Right forelimb (tissue), 1 donor: ENCODE measurements around the gene TMEM94.
A peak's percentile ranks its signal among the peaks of the same experiment; 100 is the strongest.
"Not testable (repeated sequence)": the region's sequence is repeated elsewhere in the genome, so short reads cannot be mapped to it uniquely, and the experiment has no call there.

Experiments
- DNase-seq: peaks from one replicate; pipeline ENCODE4 v3.0.0-alpha.2; 2018

The TMEM94 gene

GRCh38 chr17:75513641-75514000 lies 57.2 kb downstream of the TMEM94 start:
- no peak for DNase-seq

GRCh38 chr17:75514299-75514918 lies 58.0 kb downstream of the TMEM94 start:
- DNase-seq, result no peak

DNA sequence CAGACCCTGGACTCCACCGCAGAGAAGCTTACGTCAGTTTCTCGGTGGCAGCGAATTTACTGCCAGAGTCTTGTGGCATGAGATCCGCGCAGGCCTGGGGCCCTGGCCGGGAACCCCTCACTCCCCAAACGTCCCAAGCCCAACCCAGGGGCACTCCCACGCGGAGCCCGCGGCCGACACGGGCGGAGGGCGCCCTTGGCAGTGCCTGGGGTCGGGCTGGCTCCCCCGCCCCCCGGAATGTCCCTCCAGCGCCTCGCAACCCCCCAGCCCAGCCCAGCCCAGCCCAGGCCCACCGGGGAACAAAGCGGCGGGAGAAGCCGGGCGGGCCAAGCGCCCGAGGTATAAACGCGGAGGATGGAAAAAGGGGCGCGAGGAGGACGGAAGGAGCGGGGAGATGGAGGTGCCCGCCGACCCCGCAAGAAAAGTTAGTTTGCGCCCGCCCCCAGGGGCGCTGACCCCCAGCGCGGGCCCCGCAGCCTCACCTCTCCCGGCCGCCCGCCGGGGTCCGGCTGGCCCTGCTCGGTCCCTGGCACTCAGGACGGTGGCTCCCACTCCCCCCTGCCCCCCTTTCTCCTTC lies 58.6 kb downstream of the TMEM94 start:
- no peak for DNase-seq

GRCh38 chr17:75515496-75516254 lies 59.2 kb downstream of the TMEM94 start, which contains the start of gene CASKIN2:
Gene CASKIN2 (minus strand): TSS chr17:75515537. CDS start chr17:75513804, 1,733 bp downstream.
- peak; percentile 99 for DNase-seq

DNA sequence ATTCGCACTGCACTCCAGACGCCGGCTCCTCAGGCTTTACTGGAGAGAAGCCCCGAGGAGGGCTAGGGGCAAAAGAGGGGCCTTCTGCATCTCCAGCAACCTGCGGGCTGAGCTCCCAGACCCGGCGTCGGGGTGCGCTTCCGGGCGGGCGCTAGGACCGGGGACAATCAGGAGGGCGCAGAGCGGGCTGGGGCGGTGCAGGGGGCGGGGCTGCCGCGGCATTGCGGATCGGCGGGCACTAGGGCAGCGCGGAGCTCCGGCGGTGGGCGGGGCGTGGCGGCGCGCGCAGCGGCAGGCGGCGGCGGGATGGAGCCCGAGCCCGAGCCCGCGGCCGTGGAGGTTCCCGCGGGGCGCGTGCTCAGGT lies 59.8 kb downstream of the TMEM94 start, which contains the start of gene TSEN54:
Gene TSEN54 (plus strand): TSS at position 274 of the 364 bp plus-strand sequence. CDS start 33 bp downstream, at position 307.
- DNase-seq, result peak; percentile 96

GRCh38 chr17:75516619-75517296 lies 60.3 kb downstream of the TMEM94 start:
- DNase-seq, result no peak

- DNase-seq, result no peak
These were observed 60.9 kb downstream of the TMEM94 start for GRCh38 chr17:75517297-75517865.

GRCh38 chr17:75518201-75518600 lies 61.8 kb downstream of the TMEM94 start:
- DNase-seq, result no peak

- DNase-seq, result no peak
These were observed 62.6 kb downstream of the TMEM94 start for GRCh38 chr17:75518983-75519537.

- DNase-seq, result not testable (repeated sequence)
These were observed 64.0 kb downstream of the TMEM94 start for GRCh38 chr17:75520413-75520812.

DNA sequence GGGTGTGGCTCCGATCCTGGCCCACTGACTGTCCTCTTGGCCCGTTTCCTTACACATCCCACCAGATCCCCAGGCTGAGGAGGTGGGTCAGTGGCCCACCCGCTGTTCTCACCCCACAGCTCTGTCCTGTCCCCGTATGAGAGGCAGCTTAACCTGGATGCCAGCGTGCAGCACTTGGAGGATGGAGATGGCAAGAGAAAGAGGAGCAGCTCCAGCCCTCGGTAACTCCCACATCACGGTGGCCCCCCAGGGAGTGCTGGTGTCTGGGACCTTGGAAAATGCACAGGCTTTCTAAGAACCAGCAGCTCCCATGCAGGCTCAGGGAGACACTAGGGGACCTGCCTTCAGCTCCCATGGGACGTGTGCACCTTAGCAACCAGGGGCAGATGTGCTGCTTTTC lies 64.9 kb downstream of the TMEM94 start:
- no peak for DNase-seq

- no peak for DNase-seq
These were observed 65.7 kb downstream of the TMEM94 start for GRCh38 chr17:75521951-75522727.

GRCh38 chr17:75523647-75524046 lies 67.2 kb downstream of the TMEM94 start:
- no peak for DNase-seq

GRCh38 chr17:75524269-75524969 lies 68.0 kb downstream of the TMEM94 start:
- DNase-seq, result peak; percentile 44

GRCh38 chr17:75524970-75525805 lies 68.8 kb downstream of the TMEM94 start, which contains the start of gene LLGL2:
Gene LLGL2 (plus strand): TSS chr17:75525697. CDS start chr17:75543427, 17,730 bp downstream.
- peak; percentile 76 for DNase-seq

DNA sequence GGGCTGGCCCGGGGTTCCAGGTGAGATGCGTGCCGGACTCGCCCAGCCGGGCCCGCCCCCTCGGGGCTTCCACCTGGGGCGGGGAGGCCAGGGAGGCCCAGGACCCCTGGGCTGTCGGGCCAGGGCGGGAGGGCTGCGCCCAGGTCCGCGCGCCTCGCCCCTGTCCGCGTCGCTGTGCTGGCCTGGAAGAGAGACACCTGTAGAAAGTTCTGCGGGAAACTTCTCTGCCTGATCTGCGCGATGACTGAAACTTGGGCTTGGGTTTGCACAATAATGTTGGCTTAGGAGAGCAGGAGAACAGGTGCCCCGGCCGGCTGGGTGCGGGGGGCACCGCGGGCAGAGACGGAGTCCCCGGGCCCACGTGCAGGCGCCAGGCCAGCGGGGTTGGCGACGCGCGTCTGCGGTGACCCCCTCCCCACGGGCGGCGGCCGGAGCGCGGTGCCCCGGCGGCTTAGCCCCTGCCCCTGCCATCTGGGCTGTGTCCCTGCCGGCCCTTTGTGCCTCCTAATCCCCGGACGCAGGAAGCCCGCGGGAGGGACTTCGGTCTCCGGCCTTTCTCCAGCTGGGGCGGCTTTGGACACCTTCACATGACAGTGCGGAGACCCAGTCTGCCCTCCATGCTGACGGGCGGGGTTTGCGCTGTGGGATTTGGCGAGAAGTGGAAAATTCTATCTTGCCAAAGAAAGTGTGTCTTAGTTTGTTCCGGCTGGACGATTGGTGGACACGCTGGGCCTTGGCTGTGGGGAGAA lies 69.5 kb downstream of the TMEM94 start:
- peak; percentile 45 for DNase-seq

GRCh38 chr17:75526555-75527270 lies 70.3 kb downstream of the TMEM94 start:
- DNase-seq, result no peak

GRCh38 chr17:75530837-75531720 lies 74.6 kb downstream of the TMEM94 start:
- peak; percentile 23 for DNase-seq
